Prostate gland (tissue), 2 donors: ENCODE measurements around the gene RBM11. TPM values are rescaled to one million over a fixed set of nuclear protein-coding genes. Genes with fewer than 3 reads are reported as not detected.
A peak's percentile ranks its signal among the peaks of the same experiment; 100 is the strongest.

Experiments used
- DNase-seq: peaks from one replicate; pipeline ENCODE4 v3.0.0-alpha.2; 2019; ENCODE audit warnings: low spot score
- H3K27ac ChIP-seq, 2 donors: fragments of 200-600 bp; sonication (generic); 2 replicates each; pipeline ENCODE4 v1.5.1; 2017 to 2019
- H3K27me3 ChIP-seq: fragments of 200-600 bp; sonication (generic); replicated peaks from 2 replicates; pipeline ENCODE4 v1.5.1; 2019; ENCODE audit not compliant: insufficient read depth
- H3K36me3 ChIP-seq, 2 donors: fragments of 200-600 bp; sonication (generic); 1 replicate in 1 of 2; 2 replicates in 1 of 2; pipeline versions ENCODE4 v1.5.1 to v1.8.1; 2017 to 2019
- H3K4me1 ChIP-seq: fragments of 200-600 bp; sonication (generic); replicated peaks from 2 replicates; pipeline ENCODE4 v1.5.1; 2019
- H3K4me3 ChIP-seq, 2 donors: fragments of 200-600 bp; sonication (generic); 2 replicates each; pipeline ENCODE4 v1.5.1; 2017 to 2019
- H3K9me3 ChIP-seq: fragments of 200-600 bp; sonication (generic); 2 replicates; pipeline ENCODE4 v1.5.1; 2017
- POLR2A ChIP-seq: fragments of 450-650 bp; IDR thresholded peaks from one replicate; pipeline ENCODE4 v1.6.1; 2016; ENCODE audit warnings: antibody characterized with exemption, mild to moderate bottlenecking
- POLR2AphosphoS5 ChIP-seq: sonication (generic); formaldehyde crosslinking; IDR thresholded peaks from one replicate; pipeline ENCODE4 v1.6.1; 2017; ENCODE audit warnings: antibody characterized with exemption
- WGBS: methylation state at CpG from one replicate; pipeline ENCODE4 v1.1.5; 2018; 5-methylcytosine and 5-hydroxymethylcytosine counted together
- intact Hi-C: fragments of 100-400 bp; cut with DNase I; formaldehyde crosslinking; loops from one replicate; pipeline ENCODE4 v1.14.2; 2022
- total RNA-seq, 2 donors: library from RNA; depleted of rRNA; stranded (reverse); fragments of >200 nt; gene quantifications; one replicate each; pipeline ENCODE4 v1.1.0, GENCODE V29; 2016
- TF ChIP-seq, protein P1 (sequence below), 4 experiments: fragments of 200-600 bp in 2 of 4; fragments of 450-650 bp in 2 of 4; sonication (generic) in 2 of 4; IDR thresholded peaks; 1 replicate in 3 of 4; 2 replicates in 1 of 4; pipeline ENCODE4 v1.5.1; 2016 to 2019; ENCODE audit warnings: antibody characterized with exemption in 4 of 4, mild to moderate bottlenecking in 2 of 4, moderate library complexity in 2 of 4

RBM11 gene
- total RNA-seq, 2 donors from 2014 or later, result 4.1 to 5.7 TPM

DNA sequence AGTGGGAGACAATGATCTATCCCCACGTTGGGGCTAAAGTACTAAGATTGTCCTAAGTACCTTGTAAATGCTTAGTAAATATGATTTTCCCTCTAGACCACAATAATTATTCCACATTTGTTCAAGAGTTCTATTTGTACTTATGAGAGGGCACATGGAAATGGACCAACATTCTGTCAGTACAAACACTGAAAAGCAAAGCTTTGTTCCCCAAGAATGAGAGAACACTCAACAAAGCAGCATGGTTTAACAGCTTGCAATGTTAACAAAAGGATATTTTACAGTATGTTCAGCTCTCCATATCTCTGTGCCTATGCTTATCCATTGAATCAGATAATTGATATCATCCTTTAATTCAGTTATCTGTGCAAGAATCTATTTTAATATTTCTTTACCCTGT lies 35.4 kb downstream of the RBM11 start:
- no peak overlapping the region for H3K27ac ChIP-seq
- intact Hi-C loops, result loop anchor here (10.0 kb wide), 1 partner anchor 1233 kb away; no protein-coding TSS in a partner anchor
- TF ChIP-seq POLR2A (no peak), POLR2AphosphoS5 (no peak)
- TF ChIP-seq, protein P1, sequence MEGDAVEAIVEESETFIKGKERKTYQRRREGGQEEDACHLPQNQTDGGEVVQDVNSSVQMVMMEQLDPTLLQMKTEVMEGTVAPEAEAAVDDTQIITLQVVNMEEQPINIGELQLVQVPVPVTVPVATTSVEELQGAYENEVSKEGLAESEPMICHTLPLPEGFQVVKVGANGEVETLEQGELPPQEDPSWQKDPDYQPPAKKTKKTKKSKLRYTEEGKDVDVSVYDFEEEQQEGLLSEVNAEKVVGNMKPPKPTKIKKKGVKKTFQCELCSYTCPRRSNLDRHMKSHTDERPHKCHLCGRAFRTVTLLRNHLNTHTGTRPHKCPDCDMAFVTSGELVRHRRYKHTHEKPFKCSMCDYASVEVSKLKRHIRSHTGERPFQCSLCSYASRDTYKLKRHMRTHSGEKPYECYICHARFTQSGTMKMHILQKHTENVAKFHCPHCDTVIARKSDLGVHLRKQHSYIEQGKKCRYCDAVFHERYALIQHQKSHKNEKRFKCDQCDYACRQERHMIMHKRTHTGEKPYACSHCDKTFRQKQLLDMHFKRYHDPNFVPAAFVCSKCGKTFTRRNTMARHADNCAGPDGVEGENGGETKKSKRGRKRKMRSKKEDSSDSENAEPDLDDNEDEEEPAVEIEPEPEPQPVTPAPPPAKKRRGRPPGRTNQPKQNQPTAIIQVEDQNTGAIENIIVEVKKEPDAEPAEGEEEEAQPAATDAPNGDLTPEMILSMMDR (IDR thresholded peaks at IDR 0.05), result no peak

GRCh38 chr21:14259747-14260146 lies 43.8 kb downstream of the RBM11 start:
- no peaks in the 10 kb centered on the region for H3K9me3 ChIP-seq
- DNase-seq, result no peak
- H3K4me1 ChIP-seq, result no peaks in the 10 kb centered on the region
- H3K27ac ChIP-seq, result no peak overlapping the region
- H3K4me3 ChIP-seq, result no peak overlapping the region
- intact Hi-C loops, result loop anchor here (5.0 to 10.0 kb wide), 2 partner anchors 1225 to 1333 kb away; no protein-coding TSS in a partner anchor
- WGBS, result 24% methylated on average over 3 of the region's 3 CpGs
- H3K27me3 ChIP-seq, result no peaks in the 10 kb centered on the region
- TF ChIP-seq, protein P1 (IDR thresholded peaks at IDR 0.05), result peak in 3 of 4 experiments; percentile 37 to 63 (median 48)
- TF ChIP-seq POLR2A, result no peak
- TF ChIP-seq POLR2AphosphoS5, result no peak
- H3K36me3 ChIP-seq, result no peaks in the 10 kb centered on the region

More for the DNA sequence above, 35.4 kb downstream of the RBM11 start:
- Histone ChIP-seq H3K4me3 (no peak overlapping the region), H3K36me3 (no peaks in the 10 kb centered on the region), H3K27me3 (no peaks in the 10 kb centered on the region), H3K9me3 (no peaks in the 10 kb centered on the region), H3K4me1 (no peaks in the 10 kb centered on the region)
- WGBS, result 6% methylated on average over 1 of the region's 1 CpG
- DNase-seq, result no peak

DNA sequence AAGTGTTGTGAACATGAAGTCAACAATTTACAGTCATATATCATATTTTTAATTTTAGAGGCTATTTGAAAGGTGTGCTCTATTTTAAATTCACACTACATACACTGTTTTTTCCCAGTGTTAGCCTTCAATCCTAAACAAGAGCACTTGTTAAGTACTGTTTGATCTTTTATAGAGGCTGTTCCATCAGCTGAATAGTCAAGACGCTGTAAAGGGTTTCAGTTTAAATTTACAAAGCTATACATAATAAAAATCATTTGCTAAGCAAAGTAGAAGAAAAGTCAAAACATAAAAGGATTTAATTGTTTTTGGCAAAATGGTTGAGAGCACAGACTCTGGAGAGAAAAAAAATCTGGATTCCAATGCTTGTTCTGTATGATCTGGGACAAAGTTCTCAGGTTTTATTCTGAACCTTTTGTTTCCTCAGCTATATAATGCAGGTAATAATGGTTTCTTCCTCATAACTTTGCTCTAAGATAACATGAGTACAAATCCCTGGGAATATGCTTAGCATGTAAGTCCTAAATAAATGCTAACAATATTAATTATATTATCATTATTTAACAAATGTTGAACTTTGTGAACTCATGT lies 44.3 kb downstream of the RBM11 start:
- intact Hi-C loops, result no loop called here
- no peaks in the 10 kb centered on the region for H3K36me3 ChIP-seq
- H3K4me1 ChIP-seq, result no peaks in the 10 kb centered on the region
- DNase-seq, result no peak
- 5% methylated on average over 1 of the region's 1 CpG for WGBS
- H3K9me3 ChIP-seq, result no peaks in the 10 kb centered on the region
- TF ChIP-seq, protein P1 (IDR thresholded peaks at IDR 0.05), result no peak
- TF ChIP-seq POLR2AphosphoS5 (no peak), POLR2A (no peak)
- no peak overlapping the region for H3K4me3 ChIP-seq
- H3K27me3 ChIP-seq, result no peaks in the 10 kb centered on the region
- no peak overlapping the region for H3K27ac ChIP-seq

DNA sequence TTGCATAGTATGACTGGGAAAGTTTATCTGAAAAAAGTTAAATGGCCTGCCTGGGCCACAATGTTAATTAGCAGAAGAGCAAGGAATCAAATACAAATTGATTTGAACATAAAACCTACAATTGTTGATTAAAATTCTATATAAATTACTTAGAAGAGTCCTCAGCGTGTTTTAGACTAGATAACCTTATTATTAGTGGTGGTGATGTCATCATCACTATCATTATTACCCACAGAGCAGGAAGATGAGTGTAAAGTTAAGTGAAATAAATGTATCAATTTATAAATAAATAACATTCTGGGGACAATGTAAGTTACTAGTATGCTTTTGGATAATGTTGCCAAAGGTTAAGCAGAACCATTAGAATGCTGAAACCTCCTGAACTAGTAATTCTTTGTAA lies 46.1 kb downstream of the RBM11 start:
- intact Hi-C loops, result no loop called here
- DNase-seq, result no peak
- no peaks in the 10 kb centered on the region for H3K4me1 ChIP-seq
- no peak overlapping the region for H3K4me3 ChIP-seq
- no peak overlapping the region for H3K27ac ChIP-seq
- 98% methylated on average over 1 of the region's 1 CpG for WGBS
- TF ChIP-seq POLR2A (no peak), POLR2AphosphoS5 (no peak)
- TF ChIP-seq, protein P1 (IDR thresholded peaks at IDR 0.05), result no peak
- no peaks in the 10 kb centered on the region for H3K36me3 ChIP-seq
- H3K9me3 ChIP-seq, result no peaks in the 10 kb centered on the region
- H3K27me3 ChIP-seq, result no peaks in the 10 kb centered on the region

- H3K4me3 ChIP-seq, result no peak overlapping the region
- 47% methylated on average over 1 of the region's 1 CpG for WGBS
- intact Hi-C loops, result no loop called here
- TF ChIP-seq POLR2AphosphoS5 (no peak), POLR2A (no peak)
- TF ChIP-seq, protein P1 (IDR thresholded peaks at IDR 0.05), result no peak
- H3K9me3 ChIP-seq, result no peaks in the 10 kb centered on the region
- no peak for DNase-seq
- H3K36me3 ChIP-seq, result no peaks in the 10 kb centered on the region
- no peaks in the 10 kb centered on the region for H3K27me3 ChIP-seq
- no peaks in the 10 kb centered on the region for H3K4me1 ChIP-seq
- H3K27ac ChIP-seq, result no peak overlapping the region
Observed at GRCh38 chr21:14263879-14264278, 47.9 kb downstream of the RBM11 start.
